Skeletal muscle tissue (tissue), 4 donors: ENCODE results near the gene VAMP2. TPM values are rescaled to one million over a fixed set of nuclear protein-coding genes. Genes with fewer than 3 reads are reported as not detected.

Source experiments
- H3K27ac ChIP-seq: one replicate; pipeline ENCODE4 v1.7.0; 2013; ENCODE audit warnings: mild to moderate bottlenecking, low read depth, low read length, inconsistent platforms
- H3K27me3 ChIP-seq, 3 donors: one replicate each; pipeline ENCODE4 v1.7.0; 2013; ENCODE audit warnings: low read length in 3 of 3; ENCODE audit not compliant: control insufficient read depth in 3 of 3, insufficient read depth in 3 of 3
- H3K36me3 ChIP-seq, 3 donors: one replicate each; pipeline ENCODE4 v1.7.0; 2013; ENCODE audit warnings: low read length in 3 of 3; ENCODE audit not compliant: control insufficient read depth in 3 of 3, insufficient read depth in 3 of 3
- H3K4me1 ChIP-seq, 3 donors: one replicate each; pipeline ENCODE4 v1.7.0; 2013; ENCODE audit warnings: low read length in 3 of 3, mild to moderate bottlenecking in 3 of 3; ENCODE audit not compliant: control insufficient read depth in 3 of 3, insufficient read depth in 3 of 3
- H3K4me3 ChIP-seq, 3 donors: one replicate each; pipeline ENCODE4 v1.7.0; 2013; ENCODE audit warnings: low read length in 3 of 3
- H3K9ac ChIP-seq, 3 donors: one replicate each; pipeline ENCODE4 v1.7.0; 2013; ENCODE audit warnings: low read length in 3 of 3, mild to moderate bottlenecking in 3 of 3, moderate library complexity in 2 of 3, low read depth in 1 of 3
- H3K9me3 ChIP-seq, 3 donors: one replicate each; pipeline ENCODE4 v1.7.0; 2013; ENCODE audit warnings: low read length in 3 of 3; ENCODE audit not compliant: control insufficient read depth in 3 of 3
- total RNA-seq: library from RNA; depleted of rRNA; stranded (reverse); fragments of >200 nt; gene quantifications from one replicate; pipeline ENCODE4 v1.2.3, GENCODE V29; 2014
- donor health status: Osteomylitis.

The VAMP2 gene
- total RNA-seq, 1 donor from 2014 or later = 8.4 TPM

GRCh38 chr17:8150194-8151119 lies 12.3 kb downstream of the VAMP2 start:
- H3K36me3 ChIP-seq = peaks cover 54 to 59% (median 56%) of the 10 kb centered on the region in 3 donors
- peak overlapping the region; percentile 94 to 100 (median 96) for H3K9ac ChIP-seq

GRCh38 chr17:8149419-8150193 lies 13.1 kb downstream of the VAMP2 start:
- Histone ChIP-seq H3K9ac (peak overlapping the region; percentile 11 to 100 (median 94)), H3K9me3 (no peaks in the 10 kb centered on the region), H3K36me3 (peaks cover 63 to 64% (median 63%) of the 10 kb centered on the region in 3 donors), H3K27ac (peak overlapping the region; percentile 100), H3K4me1 (peaks cover 52 to 84% (median 69%) of the 10 kb centered on the region in 3 donors), H3K4me3 (peak overlapping the region; percentile 71 to 94 (median 90)), H3K27me3 (no peaks in the 10 kb centered on the region)

More at GRCh38 chr17:8150194-8151119, 12.3 kb downstream of the VAMP2 start:
- Histone ChIP-seq H3K27ac (peak overlapping the region; percentile 100), H3K4me1 (peaks cover 60 to 86% (median 77%) of the 10 kb centered on the region in 3 donors), H3K4me3 (peak overlapping the region; percentile 71 to 94 (median 90)), H3K9me3 (no peaks in the 10 kb centered on the region), H3K27me3 (no peaks in the 10 kb centered on the region)

- peak overlapping the region; percentile 70 for H3K27ac ChIP-seq
Observed at GRCh38 chr17:8148560-8148959, 14.2 kb downstream of the VAMP2 start.

GRCh38 chr17:8147805-8148404 lies 14.8 kb downstream of the VAMP2 start:
- Histone ChIP-seq H3K4me1 (peaks cover 43 to 84% (median 61%) of the 10 kb centered on the region in 3 donors), H3K4me3 (no peak overlapping the region), H3K36me3 (peaks cover 71 to 77% (median 77%) of the 10 kb centered on the region in 3 donors), H3K27ac (peak overlapping the region; percentile 70), H3K9ac (peak overlapping the region in 2 of 3 donors; percentile 40 to 63), H3K9me3 (no peaks in the 10 kb centered on the region), H3K27me3 (no peaks in the 10 kb centered on the region)

More at GRCh38 chr17:8148560-8148959, 14.2 kb downstream of the VAMP2 start:
- Histone ChIP-seq H3K4me1 (peaks cover 50 to 90% (median 65%) of the 10 kb centered on the region in 3 donors), H3K36me3 (peaks cover 73 to 75% (median 73%) of the 10 kb centered on the region in 3 donors), H3K27me3 (no peaks in the 10 kb centered on the region), H3K4me3 (no peak overlapping the region), H3K9ac (peak overlapping the region in 2 of 3 donors; percentile 40 to 63), H3K9me3 (no peaks in the 10 kb centered on the region)

GRCh38 chr17:8147141-8147804 lies 15.5 kb downstream of the VAMP2 start:
- Histone ChIP-seq H3K4me1 (peaks cover 38 to 84% (median 62%) of the 10 kb centered on the region in 3 donors), H3K9me3 (no peaks in the 10 kb centered on the region), H3K9ac (peak overlapping the region in 1 of 3 donors; percentile 63), H3K36me3 (peaks cover 75 to 84% (median 81%) of the 10 kb centered on the region in 3 donors), H3K4me3 (no peak overlapping the region), H3K27ac (peak overlapping the region; percentile 70), H3K27me3 (no peaks in the 10 kb centered on the region)

- Histone ChIP-seq H3K36me3 (peaks cover 82 to 89% (median 88%) of the 10 kb centered on the region in 3 donors), H3K9ac (peak overlapping the region in 1 of 3 donors; percentile 60), H3K27ac (peak overlapping the region; percentile 70), H3K4me3 (no peak overlapping the region), H3K9me3 (no peaks in the 10 kb centered on the region), H3K4me1 (peaks cover 34 to 83% (median 69%) of the 10 kb centered on the region in 3 donors), H3K27me3 (no peaks in the 10 kb centered on the region)
Observed at GRCh38 chr17:8146381-8147140, 16.2 kb downstream of the VAMP2 start.

- peaks cover 90 to 96% (median 95%) of the 10 kb centered on the region in 3 donors for H3K36me3 ChIP-seq
- no peaks in the 10 kb centered on the region for H3K27me3 ChIP-seq
- no peak overlapping the region for H3K4me3 ChIP-seq
- H3K27ac ChIP-seq = peak overlapping the region; percentile 70
- H3K9me3 ChIP-seq = no peaks in the 10 kb centered on the region
- H3K9ac ChIP-seq = peak overlapping the region in 1 of 3 donors; percentile 60
- H3K4me1 ChIP-seq = peaks cover 28 to 82% (median 69%) of the 10 kb centered on the region in 3 donors
Observed at GRCh38 chr17:8145811-8146210, 16.9 kb downstream of the VAMP2 start.

GRCh38 chr17:8144401-8145231 lies 18.1 kb downstream of the VAMP2 start:
- H3K9ac ChIP-seq = peak overlapping the region in 1 of 3 donors; percentile 57
- no peak overlapping the region for H3K27ac ChIP-seq
- H3K36me3 ChIP-seq = peaks cover 91 to 99% (median 95%) of the 10 kb centered on the region in 3 donors
- H3K27me3 ChIP-seq = no peaks in the 10 kb centered on the region
- H3K9me3 ChIP-seq = no peaks in the 10 kb centered on the region
- no peak overlapping the region for H3K4me3 ChIP-seq
- peaks cover 20 to 82% (median 67%) of the 10 kb centered on the region in 3 donors for H3K4me1 ChIP-seq
